C4-2B (cell line): Measurements from ENCODE around the gene VASH2.

Experiments
- ZFX ChIP-seq: fragments of 450-650 bp; IDR thresholded peaks from 2 replicates; pipeline ENCODE4 v1.6.1; 2017
- TF ChIP-seq, protein P1 (sequence below): fragments of 450-650 bp; conservative IDR thresholded peaks from 2 replicates; pipeline ENCODE4 v1.5.1; 2017; ENCODE audit warnings: mild to moderate bottlenecking

- TF ChIP-seq, protein P1, sequence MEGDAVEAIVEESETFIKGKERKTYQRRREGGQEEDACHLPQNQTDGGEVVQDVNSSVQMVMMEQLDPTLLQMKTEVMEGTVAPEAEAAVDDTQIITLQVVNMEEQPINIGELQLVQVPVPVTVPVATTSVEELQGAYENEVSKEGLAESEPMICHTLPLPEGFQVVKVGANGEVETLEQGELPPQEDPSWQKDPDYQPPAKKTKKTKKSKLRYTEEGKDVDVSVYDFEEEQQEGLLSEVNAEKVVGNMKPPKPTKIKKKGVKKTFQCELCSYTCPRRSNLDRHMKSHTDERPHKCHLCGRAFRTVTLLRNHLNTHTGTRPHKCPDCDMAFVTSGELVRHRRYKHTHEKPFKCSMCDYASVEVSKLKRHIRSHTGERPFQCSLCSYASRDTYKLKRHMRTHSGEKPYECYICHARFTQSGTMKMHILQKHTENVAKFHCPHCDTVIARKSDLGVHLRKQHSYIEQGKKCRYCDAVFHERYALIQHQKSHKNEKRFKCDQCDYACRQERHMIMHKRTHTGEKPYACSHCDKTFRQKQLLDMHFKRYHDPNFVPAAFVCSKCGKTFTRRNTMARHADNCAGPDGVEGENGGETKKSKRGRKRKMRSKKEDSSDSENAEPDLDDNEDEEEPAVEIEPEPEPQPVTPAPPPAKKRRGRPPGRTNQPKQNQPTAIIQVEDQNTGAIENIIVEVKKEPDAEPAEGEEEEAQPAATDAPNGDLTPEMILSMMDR: no peak
- no peak for TF ChIP-seq ZFX
Observed at GRCh38 chr1:212981571-212982328, 31.4 kb downstream of the VASH2 start.
